ENCODE results near the gene TCERG1L. TPM values are rescaled to one million over a fixed set of nuclear protein-coding genes. Genes with fewer than 3 reads are reported as not detected.

The TCERG1L gene
- polyA plus RNA-seq, 1 of the 3 experiments (the other 2 are of a cell fraction): not detected

- no peaks in the 10 kb centered on the region for H3K9me2 ChIP-seq
- H3K4me1 ChIP-seq (ENCODE audit: control insufficient read depth in 1 of 2, insufficient read depth in 2 of 2, low read depth in 1 of 2, low read length in 1 of 2): no peaks in the 10 kb centered on the region; a peak in 1 of 4 replicates
- H3K27me3 ChIP-seq (ENCODE audit: insufficient read depth): no peaks in the 10 kb centered on the region
- no peaks in the 10 kb centered on the region for H3K36me3 ChIP-seq (replicated peaks in 1 of 2; ENCODE audit: control insufficient read depth in 1 of 2, insufficient read depth in 2 of 2, low read length in 1 of 2)
- CTCF ChIA-PET: no interaction called here
- H3K9me3 ChIP-seq: no peaks in the 10 kb centered on the region
- no peak overlapping the region for H3K4me3 ChIP-seq (ENCODE audit: low read depth in 2 of 2, low read length in 1 of 2)
- WGBS (ENCODE audit: low lambda C conversion rate): 52% methylated on average over 13 of the region's 13 CpGs
- H3K79me2 ChIP-seq (ENCODE audit: insufficient read depth): no peaks in the 10 kb centered on the region
- no peak for TF ChIP-seq USF2 (IDR thresholded peaks at IDR 0.05; ENCODE audit: borderline replicate concordance, low read depth, low read length)
- no peak for TF ChIP-seq FOXJ3 (CRISPR knock-in tag; IDR thresholded peaks at IDR 0.05)
- TF ChIP-seq GABPA (IDR thresholded peaks at IDR 0.05; ENCODE audit: low read depth): no peak
- TF ChIP-seq EZH2phosphoT487 (IDR thresholded peaks at IDR 0.05; ENCODE audit: borderline replicate concordance, low read depth): no peak
- TF ChIP-seq NFIC (IDR thresholded peaks at IDR 0.05; ENCODE audit: borderline replicate concordance): no peak
- no peak for TF ChIP-seq NRF1 (IDR thresholded peaks at IDR 0.05; ENCODE audit: low read depth, low read length)
- TF ChIP-seq PBX3 (IDR thresholded peaks at IDR 0.05): no peak
- no peak for TF ChIP-seq CHD2 (IDR thresholded peaks at IDR 0.05; ENCODE audit: low read length, partially characterized antibody)
- TF ChIP-seq FOSL2 (IDR thresholded peaks at IDR 0.05; ENCODE audit: borderline replicate concordance, low read depth): no peak
- TF ChIP-seq YY1 (IDR thresholded peaks at IDR 0.05; ENCODE audit: low read depth): no peak
- no peak for TF ChIP-seq EP300 (IDR thresholded peaks at IDR 0.05; ENCODE audit: borderline replicate concordance in 1 of 2, low read depth in 1 of 2, low read length in 1 of 2)
- TF ChIP-seq SIN3A (IDR thresholded peaks at IDR 0.05; ENCODE audit: borderline replicate concordance, low read depth, low read length): no peak
- TF ChIP-seq FOXM1 (IDR thresholded peaks at IDR 0.05; ENCODE audit: low read depth): no peak
- H4K20me1 ChIP-seq (ENCODE audit: insufficient read depth): no peaks in the 10 kb centered on the region
- H3K9ac ChIP-seq: no peak overlapping the region
- no peak overlapping the region for H3K4me2 ChIP-seq
- H3K27ac ChIP-seq (ENCODE audit: low read depth in 2 of 2, low read length in 1 of 2): no peak overlapping the region
- no peaks in the 10 kb centered on the region for H3F3A ChIP-seq (replicated peaks; ENCODE audit: insufficient read depth)
- H2AFZ ChIP-seq (ENCODE audit: low read depth): no peak overlapping the region
- POLR2A ChIA-PET: no interaction called here
- no peak for DNase-seq
Measured at GRCh38 chr10:131144196-131144595, 167.3 kb downstream of the TCERG1L start.

GRCh38 chr10:131143425-131144165 is 167.9 kb downstream of the TCERG1L start:
- no peaks in the 10 kb centered on the region; a peak in 1 of 4 replicates for H3K4me1 ChIP-seq (ENCODE audit: control insufficient read depth in 1 of 2, insufficient read depth in 2 of 2, low read depth in 1 of 2, low read length in 1 of 2)
- WGBS (ENCODE audit: low lambda C conversion rate): 59% methylated on average over 25 of the region's 25 CpGs
- CTCF ChIA-PET: no interaction called here
- POLR2A ChIA-PET: no interaction called here
- H3K27ac ChIP-seq (ENCODE audit: low read depth in 2 of 2, low read length in 1 of 2): no peak overlapping the region
- no peak overlapping the region for H3K9ac ChIP-seq
- no peak overlapping the region for H2AFZ ChIP-seq (ENCODE audit: low read depth)
- no peaks in the 10 kb centered on the region for H3K36me3 ChIP-seq (replicated peaks in 1 of 2; ENCODE audit: control insufficient read depth in 1 of 2, insufficient read depth in 2 of 2, low read length in 1 of 2)
- H3K9me3 ChIP-seq: no peaks in the 10 kb centered on the region
- no peaks in the 10 kb centered on the region for H3K9me2 ChIP-seq
- DNase-seq: no peak
- H3K27me3 ChIP-seq (ENCODE audit: insufficient read depth): no peaks in the 10 kb centered on the region
- no peak overlapping the region for H3K4me3 ChIP-seq (ENCODE audit: low read depth in 2 of 2, low read length in 1 of 2)
- H3K4me2 ChIP-seq: no peak overlapping the region
- H4K20me1 ChIP-seq (ENCODE audit: insufficient read depth): no peaks in the 10 kb centered on the region
- H3K79me2 ChIP-seq (ENCODE audit: insufficient read depth): no peaks in the 10 kb centered on the region
- TF ChIP-seq IRF3 (IDR thresholded peaks at IDR 0.05; ENCODE audit: low read depth, low read length) (no peak), JUND (IDR thresholded peaks at IDR 0.05) (no peak), TAF1 (IDR thresholded peaks at IDR 0.05; ENCODE audit: borderline replicate concordance, low read depth, low read length) (no peak), MEF2A (IDR thresholded peaks at IDR 0.05; ENCODE audit: borderline replicate concordance, low read depth) (no peak), RFX5 (IDR thresholded peaks at IDR 0.05; ENCODE audit: low read length) (no peak), USF2 (IDR thresholded peaks at IDR 0.05; ENCODE audit: borderline replicate concordance, low read depth, low read length) (no peak), SIN3A (IDR thresholded peaks at IDR 0.05; ENCODE audit: borderline replicate concordance, low read depth, low read length) (no peak), FOSL2 (IDR thresholded peaks at IDR 0.05; ENCODE audit: borderline replicate concordance, low read depth) (no peak)
- no peaks in the 10 kb centered on the region for H3F3A ChIP-seq (replicated peaks; ENCODE audit: insufficient read depth)
